ENCODE measurements around the gene RGP1. TPM values are rescaled to one million over a fixed set of nuclear protein-coding genes. Genes with fewer than 3 reads are reported as not detected.
A peak's percentile ranks its signal among the peaks of the same experiment; 100 is the strongest.

RGP1 gene
- total and polyA plus RNA-seq, 9 of the 15 experiments (the other 6 are each of a cell fraction or from before 2014, with no cell fraction given): 0.42 to 13.8 (median 6.7) TPM

DNA sequence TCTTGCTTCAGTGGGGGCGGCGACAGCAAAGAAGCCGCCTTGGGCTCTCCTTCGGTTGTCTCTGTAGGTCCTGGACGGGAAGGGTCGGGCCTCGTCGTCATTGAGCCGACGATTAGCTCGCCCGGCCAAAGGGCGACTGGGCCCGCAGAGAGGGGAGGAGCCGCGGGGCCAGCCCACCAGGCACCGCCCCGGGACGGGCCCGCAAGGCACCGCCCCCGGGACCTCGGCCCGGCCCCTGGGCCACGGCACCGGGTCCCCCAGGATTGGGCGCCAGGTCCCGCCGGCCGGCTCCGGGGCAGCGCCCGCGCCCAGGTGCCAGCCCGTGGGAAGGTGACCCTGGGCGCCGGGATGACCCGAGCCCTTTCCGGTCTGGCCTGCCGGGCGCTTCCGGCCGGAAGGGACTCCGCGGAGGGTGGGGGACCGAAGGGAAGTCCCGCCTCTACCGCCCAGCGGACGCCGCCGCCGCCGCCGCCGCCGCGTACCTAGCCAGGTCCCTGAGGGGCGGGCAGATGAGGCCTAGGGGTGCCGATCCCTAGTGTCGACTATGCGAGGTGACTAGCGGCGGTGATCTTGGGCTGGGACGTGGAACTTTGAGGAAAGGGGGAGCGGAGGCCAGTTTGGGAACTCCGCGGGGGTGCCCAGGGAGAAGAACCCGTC lies at the start of gene RGP1, which contains the start of gene GBA2 (continued):
- no peak for TF ChIP-seq ZNF76 (CRISPR knock-in tag; IDR thresholded peaks at IDR 0.05; ENCODE audit: borderline replicate concordance)
- TF ChIP-seq EP300 (IDR thresholded peaks at IDR 0.05; ENCODE audit: low read length): no peak
- peak; percentile 38; the same call in 1 of the 2 replicates for TF ChIP-seq ATF7 (IDR thresholded peaks at IDR 0.05)
- TF ChIP-seq, protein P1, sequence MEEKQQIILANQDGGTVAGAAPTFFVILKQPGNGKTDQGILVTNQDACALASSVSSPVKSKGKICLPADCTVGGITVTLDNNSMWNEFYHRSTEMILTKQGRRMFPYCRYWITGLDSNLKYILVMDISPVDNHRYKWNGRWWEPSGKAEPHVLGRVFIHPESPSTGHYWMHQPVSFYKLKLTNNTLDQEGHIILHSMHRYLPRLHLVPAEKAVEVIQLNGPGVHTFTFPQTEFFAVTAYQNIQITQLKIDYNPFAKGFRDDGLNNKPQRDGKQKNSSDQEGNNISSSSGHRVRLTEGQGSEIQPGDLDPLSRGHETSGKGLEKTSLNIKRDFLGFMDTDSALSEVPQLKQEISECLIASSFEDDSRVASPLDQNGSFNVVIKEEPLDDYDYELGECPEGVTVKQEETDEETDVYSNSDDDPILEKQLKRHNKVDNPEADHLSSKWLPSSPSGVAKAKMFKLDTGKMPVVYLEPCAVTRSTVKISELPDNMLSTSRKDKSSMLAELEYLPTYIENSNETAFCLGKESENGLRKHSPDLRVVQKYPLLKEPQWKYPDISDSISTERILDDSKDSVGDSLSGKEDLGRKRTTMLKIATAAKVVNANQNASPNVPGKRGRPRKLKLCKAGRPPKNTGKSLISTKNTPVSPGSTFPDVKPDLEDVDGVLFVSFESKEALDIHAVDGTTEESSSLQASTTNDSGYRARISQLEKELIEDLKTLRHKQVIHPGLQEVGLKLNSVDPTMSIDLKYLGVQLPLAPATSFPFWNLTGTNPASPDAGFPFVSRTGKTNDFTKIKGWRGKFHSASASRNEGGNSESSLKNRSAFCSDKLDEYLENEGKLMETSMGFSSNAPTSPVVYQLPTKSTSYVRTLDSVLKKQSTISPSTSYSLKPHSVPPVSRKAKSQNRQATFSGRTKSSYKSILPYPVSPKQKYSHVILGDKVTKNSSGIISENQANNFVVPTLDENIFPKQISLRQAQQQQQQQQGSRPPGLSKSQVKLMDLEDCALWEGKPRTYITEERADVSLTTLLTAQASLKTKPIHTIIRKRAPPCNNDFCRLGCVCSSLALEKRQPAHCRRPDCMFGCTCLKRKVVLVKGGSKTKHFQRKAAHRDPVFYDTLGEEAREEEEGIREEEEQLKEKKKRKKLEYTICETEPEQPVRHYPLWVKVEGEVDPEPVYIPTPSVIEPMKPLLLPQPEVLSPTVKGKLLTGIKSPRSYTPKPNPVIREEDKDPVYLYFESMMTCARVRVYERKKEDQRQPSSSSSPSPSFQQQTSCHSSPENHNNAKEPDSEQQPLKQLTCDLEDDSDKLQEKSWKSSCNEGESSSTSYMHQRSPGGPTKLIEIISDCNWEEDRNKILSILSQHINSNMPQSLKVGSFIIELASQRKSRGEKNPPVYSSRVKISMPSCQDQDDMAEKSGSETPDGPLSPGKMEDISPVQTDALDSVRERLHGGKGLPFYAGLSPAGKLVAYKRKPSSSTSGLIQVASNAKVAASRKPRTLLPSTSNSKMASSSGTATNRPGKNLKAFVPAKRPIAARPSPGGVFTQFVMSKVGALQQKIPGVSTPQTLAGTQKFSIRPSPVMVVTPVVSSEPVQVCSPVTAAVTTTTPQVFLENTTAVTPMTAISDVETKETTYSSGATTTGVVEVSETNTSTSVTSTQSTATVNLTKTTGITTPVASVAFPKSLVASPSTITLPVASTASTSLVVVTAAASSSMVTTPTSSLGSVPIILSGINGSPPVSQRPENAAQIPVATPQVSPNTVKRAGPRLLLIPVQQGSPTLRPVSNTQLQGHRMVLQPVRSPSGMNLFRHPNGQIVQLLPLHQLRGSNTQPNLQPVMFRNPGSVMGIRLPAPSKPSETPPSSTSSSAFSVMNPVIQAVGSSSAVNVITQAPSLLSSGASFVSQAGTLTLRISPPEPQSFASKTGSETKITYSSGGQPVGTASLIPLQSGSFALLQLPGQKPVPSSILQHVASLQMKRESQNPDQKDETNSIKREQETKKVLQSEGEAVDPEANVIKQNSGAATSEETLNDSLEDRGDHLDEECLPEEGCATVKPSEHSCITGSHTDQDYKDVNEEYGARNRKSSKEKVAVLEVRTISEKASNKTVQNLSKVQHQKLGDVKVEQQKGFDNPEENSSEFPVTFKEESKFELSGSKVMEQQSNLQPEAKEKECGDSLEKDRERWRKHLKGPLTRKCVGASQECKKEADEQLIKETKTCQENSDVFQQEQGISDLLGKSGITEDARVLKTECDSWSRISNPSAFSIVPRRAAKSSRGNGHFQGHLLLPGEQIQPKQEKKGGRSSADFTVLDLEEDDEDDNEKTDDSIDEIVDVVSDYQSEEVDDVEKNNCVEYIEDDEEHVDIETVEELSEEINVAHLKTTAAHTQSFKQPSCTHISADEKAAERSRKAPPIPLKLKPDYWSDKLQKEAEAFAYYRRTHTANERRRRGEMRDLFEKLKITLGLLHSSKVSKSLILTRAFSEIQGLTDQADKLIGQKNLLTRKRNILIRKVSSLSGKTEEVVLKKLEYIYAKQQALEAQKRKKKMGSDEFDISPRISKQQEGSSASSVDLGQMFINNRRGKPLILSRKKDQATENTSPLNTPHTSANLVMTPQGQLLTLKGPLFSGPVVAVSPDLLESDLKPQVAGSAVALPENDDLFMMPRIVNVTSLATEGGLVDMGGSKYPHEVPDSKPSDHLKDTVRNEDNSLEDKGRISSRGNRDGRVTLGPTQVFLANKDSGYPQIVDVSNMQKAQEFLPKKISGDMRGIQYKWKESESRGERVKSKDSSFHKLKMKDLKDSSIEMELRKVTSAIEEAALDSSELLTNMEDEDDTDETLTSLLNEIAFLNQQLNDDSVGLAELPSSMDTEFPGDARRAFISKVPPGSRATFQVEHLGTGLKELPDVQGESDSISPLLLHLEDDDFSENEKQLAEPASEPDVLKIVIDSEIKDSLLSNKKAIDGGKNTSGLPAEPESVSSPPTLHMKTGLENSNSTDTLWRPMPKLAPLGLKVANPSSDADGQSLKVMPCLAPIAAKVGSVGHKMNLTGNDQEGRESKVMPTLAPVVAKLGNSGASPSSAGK (IDR thresholded peaks at IDR 0.05): no peak
- no peak for TF ChIP-seq U2AF2 (optimal IDR thresholded peaks at IDR 0.05; ENCODE audit: low read depth, low read length)
- peak; percentile 60; the same call in 1 of the 2 replicates for TF ChIP-seq CREB1 (IDR thresholded peaks at IDR 0.05)
- no peak for TF ChIP-seq CREB1 (CRISPR knock-in tag; IDR thresholded peaks at IDR 0.05)
- TF ChIP-seq, protein P2, sequence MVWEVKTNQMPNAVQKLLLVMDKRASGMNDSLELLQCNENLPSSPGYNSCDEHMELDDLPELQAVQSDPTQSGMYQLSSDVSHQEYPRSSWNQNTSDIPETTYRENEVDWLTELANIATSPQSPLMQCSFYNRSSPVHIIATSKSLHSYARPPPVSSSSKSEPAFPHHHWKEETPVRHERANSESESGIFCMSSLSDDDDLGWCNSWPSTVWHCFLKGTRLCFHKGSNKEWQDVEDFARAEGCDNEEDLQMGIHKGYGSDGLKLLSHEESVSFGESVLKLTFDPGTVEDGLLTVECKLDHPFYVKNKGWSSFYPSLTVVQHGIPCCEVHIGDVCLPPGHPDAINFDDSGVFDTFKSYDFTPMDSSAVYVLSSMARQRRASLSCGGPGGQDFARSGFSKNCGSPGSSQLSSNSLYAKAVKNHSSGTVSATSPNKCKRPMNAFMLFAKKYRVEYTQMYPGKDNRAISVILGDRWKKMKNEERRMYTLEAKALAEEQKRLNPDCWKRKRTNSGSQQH (CRISPR knock-in tag; IDR thresholded peaks at IDR 0.05): no peak
- no peak for TF ChIP-seq ZNF174 (CRISPR knock-in tag; IDR thresholded peaks at IDR 0.05)
- TF ChIP-seq, protein P3, sequence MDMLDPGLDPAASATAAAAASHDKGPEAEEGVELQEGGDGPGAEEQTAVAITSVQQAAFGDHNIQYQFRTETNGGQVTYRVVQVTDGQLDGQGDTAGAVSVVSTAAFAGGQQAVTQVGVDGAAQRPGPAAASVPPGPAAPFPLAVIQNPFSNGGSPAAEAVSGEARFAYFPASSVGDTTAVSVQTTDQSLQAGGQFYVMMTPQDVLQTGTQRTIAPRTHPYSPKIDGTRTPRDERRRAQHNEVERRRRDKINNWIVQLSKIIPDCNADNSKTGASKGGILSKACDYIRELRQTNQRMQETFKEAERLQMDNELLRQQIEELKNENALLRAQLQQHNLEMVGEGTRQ (CRISPR knock-in tag; IDR thresholded peaks at IDR 0.05): no peak
- TF ChIP-seq RBM17 (IDR thresholded peaks at IDR 0.05; ENCODE audit: borderline replicate concordance, low read depth, low read length): no peak
- TF ChIP-seq ZNF584 (CRISPR knock-in tag; IDR thresholded peaks at IDR 0.05; ENCODE audit: low read depth): no peak
- peak; percentile 48; the same call in 1 of the 2 replicates for TF ChIP-seq POLR2H (tag; IDR thresholded peaks at IDR 0.05; ENCODE audit: low read depth)
